Tibial nerve (tissue), 4 donors: ENCODE data around the gene EIF1AX.

Source experiments
- CTCF ChIP-seq, 5 experiments: fragments of 200-600 bp in 3 of 5; fragments of 450-650 bp in 2 of 5; sonication (generic) in 3 of 5; IDR thresholded peaks; one replicate each; pipeline ENCODE4 v1.5.1; 2016 to 2019; ENCODE audit warnings: antibody characterized with exemption in 5 of 5, mild to moderate bottlenecking in 3 of 5, moderate library complexity in 2 of 5
- EP300 ChIP-seq, 2 donors: sonication (generic); formaldehyde crosslinking; IDR thresholded peaks; one replicate each; pipeline ENCODE4 v1.6.1; 2017; ENCODE audit warnings: antibody characterized with exemption in 2 of 2, mild to moderate bottlenecking in 1 of 2
- POLR2A ChIP-seq, 2 donors: fragments of 450-650 bp; IDR thresholded peaks; one replicate each; pipeline ENCODE4 v1.6.1; 2017; ENCODE audit warnings: antibody characterized with exemption in 2 of 2, mild to moderate bottlenecking in 2 of 2, moderate library complexity in 2 of 2

GRCh38 chrX:20143111-20143510, 1.5 kb upstream of the EIF1AX start:
- no peak for TF ChIP-seq POLR2A (IDR thresholded peaks at IDR 0.05)
- no peak for TF ChIP-seq CTCF (IDR thresholded peaks at IDR 0.05)
- TF ChIP-seq EP300 (IDR thresholded peaks at IDR 0.05), result no peak
